GM12874 (cell line): ENCODE data around the gene ZNF653.

Experiments
- TF ChIP-seq, protein P1 (sequence below): IDR thresholded peaks from 2 replicates; pipeline ENCODE4 v1.5.1; 2011; ENCODE audit warnings: low read depth, mild to moderate bottlenecking, control low read depth, low read length, moderate library complexity; ENCODE audit not compliant: insufficient read depth

The ZNF653 gene

GRCh38 chr19:11446652-11447301, 58.9 kb downstream of the ZNF653 start:
- TF ChIP-seq, protein P1, sequence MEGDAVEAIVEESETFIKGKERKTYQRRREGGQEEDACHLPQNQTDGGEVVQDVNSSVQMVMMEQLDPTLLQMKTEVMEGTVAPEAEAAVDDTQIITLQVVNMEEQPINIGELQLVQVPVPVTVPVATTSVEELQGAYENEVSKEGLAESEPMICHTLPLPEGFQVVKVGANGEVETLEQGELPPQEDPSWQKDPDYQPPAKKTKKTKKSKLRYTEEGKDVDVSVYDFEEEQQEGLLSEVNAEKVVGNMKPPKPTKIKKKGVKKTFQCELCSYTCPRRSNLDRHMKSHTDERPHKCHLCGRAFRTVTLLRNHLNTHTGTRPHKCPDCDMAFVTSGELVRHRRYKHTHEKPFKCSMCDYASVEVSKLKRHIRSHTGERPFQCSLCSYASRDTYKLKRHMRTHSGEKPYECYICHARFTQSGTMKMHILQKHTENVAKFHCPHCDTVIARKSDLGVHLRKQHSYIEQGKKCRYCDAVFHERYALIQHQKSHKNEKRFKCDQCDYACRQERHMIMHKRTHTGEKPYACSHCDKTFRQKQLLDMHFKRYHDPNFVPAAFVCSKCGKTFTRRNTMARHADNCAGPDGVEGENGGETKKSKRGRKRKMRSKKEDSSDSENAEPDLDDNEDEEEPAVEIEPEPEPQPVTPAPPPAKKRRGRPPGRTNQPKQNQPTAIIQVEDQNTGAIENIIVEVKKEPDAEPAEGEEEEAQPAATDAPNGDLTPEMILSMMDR: peak; percentile 82

DNA sequence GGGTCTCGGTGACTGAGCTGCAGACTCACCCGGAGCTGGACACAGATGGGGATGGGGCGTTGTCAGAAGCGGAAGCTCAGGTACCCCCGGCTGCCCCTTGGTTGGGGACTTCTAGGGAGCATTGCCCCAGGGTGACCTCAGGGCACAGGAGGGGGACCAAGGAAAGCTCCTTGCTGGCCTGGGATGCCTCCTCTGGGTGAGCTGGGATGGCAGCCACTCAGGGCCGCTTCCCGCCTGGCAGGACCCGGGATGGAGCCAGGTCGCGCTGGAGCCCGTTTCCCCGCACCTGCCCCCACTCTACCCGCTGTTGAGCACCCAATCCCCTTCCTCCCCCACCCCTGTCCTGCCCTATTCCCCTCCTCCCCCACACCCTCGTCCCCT, 59.4 kb downstream of the ZNF653 start:
- TF ChIP-seq, protein P1: no peak

DNA sequence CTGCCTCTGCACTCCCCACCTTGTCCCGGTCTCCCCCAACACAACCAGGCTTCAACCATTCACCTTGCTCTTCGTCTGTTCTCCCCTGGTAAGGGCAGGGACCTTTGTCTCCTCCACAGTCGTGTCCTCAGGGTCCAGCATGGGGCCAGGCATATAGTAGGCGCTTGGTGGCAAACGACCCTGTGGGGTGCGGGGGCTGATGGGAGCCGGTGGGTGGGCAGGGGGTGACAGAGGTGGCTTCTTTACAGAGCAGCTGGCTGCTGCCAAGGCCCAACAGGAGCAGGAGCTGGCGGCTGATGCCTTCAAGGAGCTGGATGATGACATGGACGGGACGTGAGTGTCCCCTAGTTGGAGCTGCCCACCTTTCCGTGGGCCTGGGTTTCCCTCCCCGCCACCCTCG, 60.5 kb downstream of the ZNF653 start:
- TF ChIP-seq, protein P1: no peak

GRCh38 chr19:11444059-11444458, 61.6 kb downstream of the ZNF653 start:
- TF ChIP-seq, protein P1: no peak

- TF ChIP-seq, protein P1: no peak
These were observed 67.7 kb downstream of the ZNF653 start for GRCh38 chr19:11437955-11438354.

DNA sequence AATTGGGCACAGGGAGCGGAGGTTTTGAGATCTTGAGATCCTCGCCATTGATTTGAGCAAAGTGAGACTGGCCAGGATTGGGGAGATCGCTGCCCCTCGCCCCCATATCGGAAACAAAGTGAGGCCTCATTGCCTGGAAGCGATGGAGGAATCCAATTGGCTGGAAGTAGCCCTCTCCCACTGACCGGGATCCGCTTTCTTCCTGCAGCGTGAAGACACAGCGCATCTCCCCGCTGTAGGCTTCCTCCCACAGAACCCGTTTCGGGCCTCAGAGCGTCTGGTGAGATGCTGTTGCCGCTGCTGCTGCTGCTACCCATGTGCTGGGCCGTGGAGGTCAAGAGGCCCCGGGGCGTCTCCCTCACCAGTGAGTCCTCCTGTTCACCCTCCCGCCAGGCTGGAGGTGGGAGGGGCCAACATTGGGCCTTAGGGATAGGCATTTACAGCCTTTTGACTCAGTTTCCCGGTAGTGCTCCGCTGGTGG, 69.8 kb downstream of the ZNF653 start:
- TF ChIP-seq, protein P1: no peak

DNA sequence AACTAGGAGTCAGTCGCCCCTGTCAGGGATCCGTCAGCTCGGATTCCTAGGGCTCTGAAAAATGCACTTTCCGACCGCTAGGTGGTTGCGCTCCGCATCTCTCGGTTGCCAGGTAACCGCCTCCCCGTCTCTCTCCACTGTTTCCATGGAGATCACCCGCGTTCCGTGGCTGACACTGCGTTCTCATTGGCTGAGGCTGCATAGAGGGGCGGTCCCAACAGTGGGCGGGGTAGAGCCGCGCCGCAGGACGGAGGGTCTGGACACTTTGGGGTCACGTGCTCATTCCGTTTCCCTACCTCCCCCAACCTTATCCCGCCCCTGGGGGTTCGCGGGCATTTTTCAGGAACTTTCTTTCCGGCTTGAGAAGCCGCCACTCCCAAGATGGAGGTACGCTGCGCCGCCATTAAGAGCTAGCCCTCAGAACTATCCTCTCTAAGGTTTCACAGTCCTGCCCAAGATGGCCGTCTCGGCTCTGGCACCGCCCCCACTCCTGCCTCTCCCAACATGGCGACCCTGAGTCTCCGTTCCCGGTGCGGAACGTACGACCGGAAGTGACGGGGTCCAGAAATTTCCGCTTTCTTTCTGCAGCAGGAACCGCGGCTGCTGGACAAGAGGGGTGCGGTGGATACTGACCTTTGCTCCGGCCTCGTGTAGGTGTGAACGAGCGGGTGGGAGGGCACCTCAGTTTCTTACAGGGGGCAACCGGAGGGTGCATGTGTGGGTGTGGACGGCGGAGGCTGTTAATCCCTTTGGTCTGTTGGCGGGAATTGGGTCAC, 70.4 kb downstream of the ZNF653 start, which contains the start of the genes ODAD3 and PRKCSH:
Gene ODAD3 (minus strand): TSS at position 65 of the 776 bp plus-strand sequence. CDS start 105 bp downstream, outside the sequence.
Gene PRKCSH (plus strand): TSS at position 579 of the 776 bp plus-strand sequence. CDS start 483 bp downstream, outside the sequence.
- TF ChIP-seq, protein P1: peak; percentile 95
